ENCODE data around the gene SRCAP. TPM values are rescaled to one million over a fixed set of nuclear protein-coding genes. Genes with fewer than 3 reads are reported as not detected.

SRCAP gene
- total and polyA plus RNA-seq, 11 donors, result 22.9 to 51.2 (median 39.7) TPM

GRCh38 chr16:30669903-30670824, 28.8 kb upstream of the SRCAP start:
- peak in 1 of 5 donors; percentile 51 for DNase-seq
- Histone ChIP-seq H3K4me1 (no peaks in the 10 kb centered on the region), H3K27ac (no peak overlapping the region), H3K27me3 (no peaks in the 10 kb centered on the region), H3K36me3 (peaks cover 0 to 61% (median 59%) of the 10 kb centered on the region in 9 donors), H3K4me3 (no peak overlapping the region), H3K9me3 (no peaks in the 10 kb centered on the region)
- peak in 1 of 12 donors; percentile 7 for TF ChIP-seq CTCF (IDR thresholded peaks at IDR 0.05)
- no peak for TF ChIP-seq POLR2A (IDR thresholded peaks at IDR 0.05)
- intact Hi-C loops (cut with DNase I), result no loop called here
- no peak for ATAC-seq
- 83 to 87% (median 85%) methylated on average over 13 to 14 of the region's 14 CpGs for WGBS, 4 donors

- TF ChIP-seq POLR2A (IDR thresholded peaks at IDR 0.05), result no peak
- TF ChIP-seq CTCF (IDR thresholded peaks at IDR 0.05), result no peak
- ATAC-seq (no peak), DNase-seq (peak in 1 of 5 donors; percentile 26)
- Histone ChIP-seq H3K36me3 (peaks cover 0 to 11% (median 10%) of the 10 kb centered on the region in 9 donors), H3K4me1 (no peaks in the 10 kb centered on the region), H3K9me3 (no peaks in the 10 kb centered on the region), H3K4me3 (no peak overlapping the region), H3K27ac (no peak overlapping the region), H3K27me3 (no peaks in the 10 kb centered on the region)
- WGBS, 4 donors, result 81 to 91% (median 91%) methylated on average over 10 of the region's 10 CpGs
- intact Hi-C loops (cut with DNase I), result no loop called here
These were observed 23.8 kb upstream of the SRCAP start for GRCh38 chr16:30675143-30675542.

DNA sequence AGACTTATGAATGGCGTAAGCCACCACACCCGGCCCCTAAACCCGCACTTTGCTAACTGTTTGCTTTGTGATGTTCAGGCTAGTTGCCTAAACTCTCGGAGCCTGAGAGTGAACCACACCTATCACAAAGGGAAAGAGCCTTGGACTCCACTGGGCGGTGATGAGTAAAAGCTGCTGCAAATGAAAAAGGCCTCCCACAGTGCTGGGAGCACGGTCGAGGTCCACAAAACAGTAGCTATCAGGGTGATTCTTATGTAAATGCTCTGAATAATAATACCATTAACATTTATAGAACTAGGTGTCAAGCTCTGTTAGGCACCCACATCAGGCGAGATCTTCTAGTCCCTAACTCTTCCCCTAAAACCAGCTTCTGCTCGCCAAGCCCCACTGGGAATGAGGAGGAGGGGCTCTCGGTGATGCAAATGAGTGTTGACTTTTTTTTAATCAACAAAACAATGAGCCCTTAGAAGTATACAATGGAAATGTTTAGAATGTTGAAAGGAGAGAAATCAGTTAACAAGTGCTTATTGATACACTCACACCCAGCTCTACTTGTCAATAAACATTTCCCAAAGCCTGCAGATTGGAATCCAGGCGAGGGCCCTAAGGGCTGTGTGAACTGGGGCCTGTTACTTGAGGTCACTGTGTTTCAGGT, 20.9 kb upstream of the SRCAP start:
- intact Hi-C loops (cut with DNase I), result no loop called here
- Histone ChIP-seq H3K36me3 (no peaks in the 10 kb centered on the region), H3K27me3 (no peaks in the 10 kb centered on the region), H3K4me3 (no peak overlapping the region), H3K27ac (no peak overlapping the region), H3K9me3 (no peaks in the 10 kb centered on the region), H3K4me1 (no peaks in the 10 kb centered on the region)
- no peak for ATAC-seq
- 74 to 81% (median 78%) methylated on average over 10 to 11 of the region's 11 CpGs for WGBS, 4 donors
- DNase-seq, result peak in 1 of 5 donors; percentile 26
- TF ChIP-seq POLR2A (IDR thresholded peaks at IDR 0.05), result no peak
- TF ChIP-seq CTCF (IDR thresholded peaks at IDR 0.05), result no peak

DNA sequence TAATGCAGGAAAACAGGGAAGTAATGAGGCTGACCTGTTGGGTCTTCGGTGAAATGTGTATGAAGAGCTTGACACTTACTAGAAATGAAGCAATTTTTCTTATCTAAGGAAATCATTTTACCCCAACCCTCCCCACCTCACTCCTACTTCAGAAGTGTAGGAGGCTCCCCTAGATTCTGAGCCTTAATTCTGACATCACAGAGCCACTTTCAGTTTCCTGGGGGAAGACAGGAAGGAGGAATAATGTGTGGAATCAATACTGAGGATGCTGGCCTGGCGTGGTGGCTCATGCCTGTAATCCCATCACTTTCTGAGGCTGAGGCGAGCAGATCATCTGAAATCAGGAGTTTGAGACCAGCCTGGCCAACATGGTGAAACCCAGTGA, 20.4 kb upstream of the SRCAP start:
- no peaks in the 10 kb centered on the region for H3K36me3 ChIP-seq
- ATAC-seq, result no peak
- intact Hi-C loops (cut with DNase I), result no loop called here
- no peak overlapping the region for H3K4me3 ChIP-seq
- WGBS, 4 donors, result 76 to 96% (median 85%) methylated on average over 3 of the region's 3 CpGs
- H3K27me3 ChIP-seq, result no peaks in the 10 kb centered on the region
- TF ChIP-seq CTCF (IDR thresholded peaks at IDR 0.05) (no peak), POLR2A (IDR thresholded peaks at IDR 0.05) (no peak)
- H3K27ac ChIP-seq, result no peak overlapping the region
- no peaks in the 10 kb centered on the region for H3K4me1 ChIP-seq
- DNase-seq, result no peak
- no peaks in the 10 kb centered on the region for H3K9me3 ChIP-seq
